C4-2B (cell line): ENCODE measurements around the gene PACC1.
A peak's percentile ranks its signal among the peaks of the same experiment; 100 is the strongest.

Source experiments
- H3K27ac ChIP-seq: fragments of 450-650 bp; 2 replicates; pipeline ENCODE4 v1.5.1; 2017
- CTCF ChIP-seq: fragments of 450-650 bp; conservative IDR thresholded peaks from 2 replicates; pipeline ENCODE4 v1.5.1; 2017; ENCODE audit warnings: mild to moderate bottlenecking
- ZFX ChIP-seq: fragments of 450-650 bp; IDR thresholded peaks from 2 replicates; pipeline ENCODE4 v1.6.1; 2017

The PACC1 gene

GRCh38 chr1:212457740-212458338, 43.2 kb upstream of the PACC1 start:
- TF ChIP-seq ZFX (no peak), CTCF (no peak; the same call in 1 of the 2 replicates)
- no peak overlapping the region for H3K27ac ChIP-seq

GRCh38 chr1:212455803-212456528, 41.3 kb upstream of the PACC1 start:
- H3K27ac ChIP-seq, result no peak overlapping the region

GRCh38 chr1:212455401-212455800, 40.7 kb upstream of the PACC1 start:
- H3K27ac ChIP-seq, result no peak overlapping the region

More at GRCh38 chr1:212455803-212456528, 41.3 kb upstream of the PACC1 start:
- TF ChIP-seq ZFX, result no peak
- peak; percentile 99 for TF ChIP-seq CTCF

GRCh38 chr1:212454741-212455140, 40.1 kb upstream of the PACC1 start:
- TF ChIP-seq CTCF (no peak), ZFX (no peak)
- no peak overlapping the region for H3K27ac ChIP-seq

More at GRCh38 chr1:212455401-212455800, 40.7 kb upstream of the PACC1 start:
- TF ChIP-seq ZFX (no peak), CTCF (no peak)

GRCh38 chr1:212453156-212453857, 38.6 kb upstream of the PACC1 start:
- no peak overlapping the region for H3K27ac ChIP-seq
- TF ChIP-seq ZFX, result no peak
- TF ChIP-seq CTCF, result no peak

- no peak overlapping the region for H3K27ac ChIP-seq
- TF ChIP-seq CTCF, result no peak
- TF ChIP-seq ZFX, result no peak
Measured at GRCh38 chr1:212452323-212453155, 37.9 kb upstream of the PACC1 start.
